ENCODE data around the gene BHLHE23. TPM values are rescaled to one million over a fixed set of nuclear protein-coding genes. Genes with fewer than 3 reads are reported as not detected.

The BHLHE23 gene
- total RNA-seq, 3 donors from 2014 or later, result not detected

DNA sequence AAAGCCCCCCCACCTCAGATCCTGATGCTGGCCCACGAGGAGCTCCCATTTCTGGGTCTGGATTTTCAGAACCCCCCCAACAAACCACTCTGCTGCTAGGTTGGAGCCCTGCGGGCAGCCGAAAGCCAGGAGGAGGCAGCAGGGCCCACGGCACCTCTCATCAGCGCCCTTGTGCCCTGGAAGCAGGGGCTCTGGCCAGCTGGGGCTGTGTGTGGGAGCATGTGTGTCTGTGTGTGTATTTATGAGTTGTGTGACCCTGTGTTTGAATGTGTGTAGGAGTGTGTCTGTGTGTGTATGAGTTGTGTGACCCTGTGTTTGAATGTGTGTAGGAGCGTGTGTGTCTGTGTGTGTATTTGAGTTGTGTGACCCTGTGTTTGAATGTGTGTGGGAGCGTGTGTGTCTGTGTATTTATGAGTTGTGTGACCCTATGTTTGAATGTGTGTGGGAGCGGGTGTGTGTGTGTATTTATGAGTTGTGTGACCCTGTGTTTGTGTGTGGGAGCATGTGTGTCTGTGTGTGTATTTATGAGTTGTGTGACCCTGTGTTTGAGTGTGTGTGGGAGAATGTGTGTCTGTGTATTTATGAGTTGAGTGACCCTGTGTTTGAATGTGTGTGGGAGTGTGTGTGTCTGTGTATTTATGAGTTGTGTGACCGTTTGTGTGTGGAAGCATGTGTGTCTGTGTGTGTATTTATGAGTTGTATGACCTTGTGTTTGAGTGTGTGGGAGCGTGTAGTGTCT lies 35.4 kb downstream of the BHLHE23 start:
- Histone ChIP-seq H3K4me3 (no peak overlapping the region), H3K27me3 (peaks cover 0 to 42% of the 10 kb centered on the region in 2 donors)

DNA sequence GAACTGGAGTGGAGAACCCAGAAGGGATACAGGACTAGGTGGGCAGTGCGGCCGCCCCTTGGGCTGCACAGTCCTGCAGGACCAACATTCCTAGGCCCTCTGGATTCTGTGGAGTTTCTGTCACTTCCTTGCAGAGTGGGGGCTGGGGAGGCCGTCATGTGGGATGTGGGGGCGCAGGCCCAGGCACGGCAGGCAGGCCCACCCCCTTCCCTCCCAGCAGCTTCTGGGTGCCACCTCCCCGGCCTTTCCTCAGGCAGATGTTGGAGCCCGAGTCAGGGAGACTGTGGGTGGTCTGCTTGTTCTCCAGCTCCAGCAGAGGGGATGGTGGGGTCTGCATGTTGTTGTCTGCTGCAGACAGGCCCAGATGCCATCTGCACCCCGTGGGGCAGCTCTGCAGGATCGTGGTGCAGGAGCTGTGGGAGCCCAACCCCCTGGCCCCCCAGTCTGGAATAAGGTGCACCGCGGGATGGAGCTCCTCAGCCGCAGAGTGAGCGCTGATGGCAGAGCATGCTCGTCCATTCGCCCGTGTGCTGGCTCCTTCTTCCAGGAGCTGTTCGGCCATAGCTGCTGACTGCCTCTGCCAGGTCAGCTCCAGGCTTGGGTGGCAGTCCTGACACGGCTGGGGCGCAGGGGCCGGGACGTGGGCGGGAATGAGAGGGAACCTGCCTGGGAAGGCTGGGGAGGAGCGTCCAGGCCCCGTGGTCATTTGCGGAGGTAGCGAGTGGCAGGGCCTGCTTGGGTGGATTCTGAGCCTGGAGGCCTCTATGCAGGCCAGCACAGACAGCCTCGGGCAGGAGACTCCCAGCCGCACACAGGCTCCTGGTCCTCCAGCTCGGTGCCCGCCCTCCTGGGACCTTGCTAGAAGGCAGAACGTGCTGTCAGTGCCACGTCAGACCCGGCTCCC lies 36.2 kb downstream of the BHLHE23 start:
- Histone ChIP-seq H3K36me3 (no peaks in the 10 kb centered on the region), H3K4me1 (peaks cover 0 to 4% of the 10 kb centered on the region in 2 donors), H3K9me3 (no peaks in the 10 kb centered on the region), H3K27me3 (peaks cover 0 to 34% of the 10 kb centered on the region in 2 donors), H3K27ac (no peak overlapping the region), H3K4me3 (no peak overlapping the region)
- TF ChIP-seq POLR2AphosphoS5 (IDR thresholded peaks at IDR 0.05), result no peak
- TF ChIP-seq, protein P1, sequence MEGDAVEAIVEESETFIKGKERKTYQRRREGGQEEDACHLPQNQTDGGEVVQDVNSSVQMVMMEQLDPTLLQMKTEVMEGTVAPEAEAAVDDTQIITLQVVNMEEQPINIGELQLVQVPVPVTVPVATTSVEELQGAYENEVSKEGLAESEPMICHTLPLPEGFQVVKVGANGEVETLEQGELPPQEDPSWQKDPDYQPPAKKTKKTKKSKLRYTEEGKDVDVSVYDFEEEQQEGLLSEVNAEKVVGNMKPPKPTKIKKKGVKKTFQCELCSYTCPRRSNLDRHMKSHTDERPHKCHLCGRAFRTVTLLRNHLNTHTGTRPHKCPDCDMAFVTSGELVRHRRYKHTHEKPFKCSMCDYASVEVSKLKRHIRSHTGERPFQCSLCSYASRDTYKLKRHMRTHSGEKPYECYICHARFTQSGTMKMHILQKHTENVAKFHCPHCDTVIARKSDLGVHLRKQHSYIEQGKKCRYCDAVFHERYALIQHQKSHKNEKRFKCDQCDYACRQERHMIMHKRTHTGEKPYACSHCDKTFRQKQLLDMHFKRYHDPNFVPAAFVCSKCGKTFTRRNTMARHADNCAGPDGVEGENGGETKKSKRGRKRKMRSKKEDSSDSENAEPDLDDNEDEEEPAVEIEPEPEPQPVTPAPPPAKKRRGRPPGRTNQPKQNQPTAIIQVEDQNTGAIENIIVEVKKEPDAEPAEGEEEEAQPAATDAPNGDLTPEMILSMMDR (IDR thresholded peaks at IDR 0.05), result no peak
- no peak for TF ChIP-seq POLR2A (IDR thresholded peaks at IDR 0.05)
- intact Hi-C loops (cut with DNase I; ENCODE audit: low total_unique reads), result no loop called here
- DNase-seq (ENCODE audit: low spot score in 2 of 2), result no peak

More for the DNA sequence above, 35.4 kb downstream of the BHLHE23 start:
- H3K36me3 ChIP-seq, result no peaks in the 10 kb centered on the region
- TF ChIP-seq POLR2A (IDR thresholded peaks at IDR 0.05) (no peak), POLR2AphosphoS5 (IDR thresholded peaks at IDR 0.05) (no peak)
- TF ChIP-seq, protein P1 (IDR thresholded peaks at IDR 0.05), result no peak
- H3K4me1 ChIP-seq, result peaks cover 0 to 4% of the 10 kb centered on the region in 2 donors
- no peaks in the 10 kb centered on the region for H3K9me3 ChIP-seq
- intact Hi-C loops (cut with DNase I; ENCODE audit: low total_unique reads), result no loop called here
- no peak overlapping the region for H3K27ac ChIP-seq
- DNase-seq (ENCODE audit: low spot score in 2 of 2), result no peak

DNA sequence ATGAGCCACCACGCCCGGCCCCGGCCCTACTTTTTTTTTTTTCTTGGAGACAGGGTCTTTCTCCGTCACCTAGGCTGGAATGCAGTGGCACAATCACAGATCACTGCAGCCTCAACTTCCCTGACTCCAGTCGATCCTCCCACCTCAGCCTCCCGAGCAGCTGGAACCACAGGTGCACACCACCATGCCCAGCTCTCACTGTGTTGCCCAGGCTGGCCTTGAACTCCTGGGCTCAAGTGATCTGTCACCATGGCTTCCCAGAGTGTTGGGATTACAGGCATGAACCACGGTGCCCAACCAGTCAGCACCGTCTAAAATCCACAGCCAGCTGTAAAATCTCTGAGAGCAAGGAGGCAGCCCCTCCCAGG lies 36.8 kb downstream of the BHLHE23 start:
- Histone ChIP-seq H3K36me3 (no peaks in the 10 kb centered on the region), H3K4me1 (peaks cover 0 to 4% of the 10 kb centered on the region in 2 donors), H3K27me3 (peaks cover 0 to 27% of the 10 kb centered on the region in 2 donors), H3K4me3 (no peak overlapping the region), H3K9me3 (no peaks in the 10 kb centered on the region), H3K27ac (no peak overlapping the region)
- TF ChIP-seq POLR2AphosphoS5 (IDR thresholded peaks at IDR 0.05) (no peak), POLR2A (IDR thresholded peaks at IDR 0.05) (no peak)
- TF ChIP-seq, protein P1 (IDR thresholded peaks at IDR 0.05), result no peak
- DNase-seq (ENCODE audit: low spot score in 2 of 2), result no peak
- intact Hi-C loops (cut with DNase I; ENCODE audit: low total_unique reads), result no loop called here

DNA sequence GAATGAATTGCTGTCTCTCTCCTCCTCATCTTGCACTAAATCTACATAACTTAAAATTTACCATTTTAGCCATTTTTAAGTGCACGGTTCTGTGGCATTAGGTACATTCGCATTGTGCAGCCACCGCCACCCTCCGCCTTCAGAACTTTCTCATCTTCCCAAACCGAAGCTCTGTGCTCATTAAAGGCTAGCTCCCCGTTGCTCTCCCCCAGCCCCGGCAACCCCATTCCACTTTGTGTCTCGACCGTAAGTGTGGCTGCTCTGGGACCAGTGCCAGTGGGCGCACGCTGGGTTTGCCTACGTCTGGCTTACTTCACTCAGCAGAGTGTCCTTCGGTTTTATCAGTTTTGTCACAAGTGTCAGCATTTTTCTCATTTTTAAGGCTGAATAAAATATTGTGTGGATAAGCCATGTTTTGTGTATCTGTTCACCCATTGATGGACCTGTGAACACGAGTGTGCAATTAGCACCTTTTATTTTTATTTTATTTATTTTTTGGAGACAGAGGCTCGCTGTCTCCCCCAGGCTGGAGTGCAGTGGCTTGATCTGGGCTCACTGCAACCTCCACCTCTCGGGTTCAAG lies 37.5 kb downstream of the BHLHE23 start:
- peaks cover 0 to 4% of the 10 kb centered on the region in 2 donors for H3K4me1 ChIP-seq
- no peaks in the 10 kb centered on the region for H3K9me3 ChIP-seq
- H3K27ac ChIP-seq, result no peak overlapping the region
- no peak for DNase-seq (ENCODE audit: low spot score in 2 of 2)
- intact Hi-C loops (cut with DNase I; ENCODE audit: low total_unique reads), result no loop called here
- no peaks in the 10 kb centered on the region for H3K36me3 ChIP-seq
- H3K4me3 ChIP-seq, result no peak overlapping the region
- H3K27me3 ChIP-seq, result peaks cover 0 to 21% of the 10 kb centered on the region in 2 donors
- no peak for TF ChIP-seq POLR2A (IDR thresholded peaks at IDR 0.05)

DNA sequence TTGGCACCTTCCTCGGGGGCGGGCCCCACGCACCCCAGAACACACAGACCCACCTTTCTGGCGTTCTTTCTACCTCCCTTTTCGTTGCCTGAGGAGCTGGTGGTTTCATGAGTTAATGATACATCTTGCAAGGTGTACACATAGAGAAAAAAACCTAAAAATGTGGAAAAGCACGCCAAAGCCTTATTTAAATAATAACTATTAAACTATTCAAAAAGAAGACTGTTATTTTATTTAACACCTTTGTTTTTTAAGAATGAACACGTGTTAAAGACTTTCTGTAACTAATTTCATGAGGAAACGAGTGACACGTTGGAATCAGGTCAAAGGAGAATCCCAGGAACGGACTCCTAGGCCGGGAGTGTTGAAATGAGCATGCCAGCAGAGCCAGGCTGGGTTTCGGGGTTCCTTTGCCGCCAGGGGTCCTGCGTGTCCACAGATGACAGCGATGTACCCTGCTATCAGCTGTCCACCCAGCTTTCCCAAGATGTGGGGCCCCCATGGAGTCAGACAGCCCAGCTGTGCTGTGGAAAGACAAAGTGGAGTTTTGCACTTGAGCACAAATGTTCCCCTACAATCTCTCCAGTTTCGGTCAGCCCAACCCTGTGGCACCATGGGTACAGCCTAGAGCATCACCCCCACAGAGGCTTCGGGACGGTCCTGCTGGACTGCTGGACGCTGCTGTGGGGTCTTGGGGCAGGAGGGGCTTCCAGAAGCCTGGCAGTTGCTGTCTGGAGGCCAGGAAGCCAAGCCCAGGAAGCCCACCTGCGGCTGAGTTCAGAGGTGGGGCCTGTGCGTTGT lies 38.2 kb downstream of the BHLHE23 start:
- intact Hi-C loops (cut with DNase I; ENCODE audit: low total_unique reads), result no loop called here
- Histone ChIP-seq H3K4me3 (no peak overlapping the region), H3K36me3 (no peaks in the 10 kb centered on the region), H3K27ac (no peak overlapping the region), H3K9me3 (no peaks in the 10 kb centered on the region), H3K27me3 (peaks cover 0 to 16% of the 10 kb centered on the region in 2 donors), H3K4me1 (peaks cover 0 to 4% of the 10 kb centered on the region in 2 donors)
- TF ChIP-seq POLR2A (IDR thresholded peaks at IDR 0.05) (no peak), POLR2AphosphoS5 (IDR thresholded peaks at IDR 0.05) (no peak)
- TF ChIP-seq, protein P1 (IDR thresholded peaks at IDR 0.05), result no peak
- no peak for DNase-seq (ENCODE audit: low spot score in 2 of 2)
